ENCODE data around the gene SIPA1L2.
"Not testable (repeated sequence)": the region's sequence is repeated elsewhere in the genome, so short reads cannot be mapped to it uniquely, and the experiment has no call there.

SIPA1L2 gene

GRCh38 chr1:232613752-232614381 lies 16.1 kb downstream of the SIPA1L2 start:
- Histone ChIP-seq H3K27ac (peak overlapping the region; percentile 32), H3K9me3 (no peaks in the 10 kb centered on the region), H3K4me1 (ENCODE audit: control insufficient read depth in 1 of 2, insufficient read depth in 1 of 2, low read depth in 1 of 2, low read length in 1 of 2) (peaks cover 29 to 31% of the 10 kb centered on the region in 2 experiments), H3K36me3 (no peaks in the 10 kb centered on the region), H3K27me3 (no peaks in the 10 kb centered on the region), H3K4me3 (ENCODE audit: low read depth in 1 of 2, low read length in 1 of 2) (no peak overlapping the region)
- TF ChIP-seq, protein P1, sequence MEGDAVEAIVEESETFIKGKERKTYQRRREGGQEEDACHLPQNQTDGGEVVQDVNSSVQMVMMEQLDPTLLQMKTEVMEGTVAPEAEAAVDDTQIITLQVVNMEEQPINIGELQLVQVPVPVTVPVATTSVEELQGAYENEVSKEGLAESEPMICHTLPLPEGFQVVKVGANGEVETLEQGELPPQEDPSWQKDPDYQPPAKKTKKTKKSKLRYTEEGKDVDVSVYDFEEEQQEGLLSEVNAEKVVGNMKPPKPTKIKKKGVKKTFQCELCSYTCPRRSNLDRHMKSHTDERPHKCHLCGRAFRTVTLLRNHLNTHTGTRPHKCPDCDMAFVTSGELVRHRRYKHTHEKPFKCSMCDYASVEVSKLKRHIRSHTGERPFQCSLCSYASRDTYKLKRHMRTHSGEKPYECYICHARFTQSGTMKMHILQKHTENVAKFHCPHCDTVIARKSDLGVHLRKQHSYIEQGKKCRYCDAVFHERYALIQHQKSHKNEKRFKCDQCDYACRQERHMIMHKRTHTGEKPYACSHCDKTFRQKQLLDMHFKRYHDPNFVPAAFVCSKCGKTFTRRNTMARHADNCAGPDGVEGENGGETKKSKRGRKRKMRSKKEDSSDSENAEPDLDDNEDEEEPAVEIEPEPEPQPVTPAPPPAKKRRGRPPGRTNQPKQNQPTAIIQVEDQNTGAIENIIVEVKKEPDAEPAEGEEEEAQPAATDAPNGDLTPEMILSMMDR (IDR thresholded peaks at IDR 0.05), result no peak

- H3K4me3 ChIP-seq (ENCODE audit: low read depth in 1 of 2, low read length in 1 of 2); H3K27me3 ChIP-seq; H3K36me3 ChIP-seq; H3K9me3 ChIP-seq: not testable (repeated sequence)
- Histone ChIP-seq H3K27ac (peak overlapping the region; percentile 95), H3K4me1 (ENCODE audit: control insufficient read depth in 1 of 2, insufficient read depth in 1 of 2, low read depth in 1 of 2, low read length in 1 of 2) (peaks cover 39 to 42% of the 10 kb centered on the region in 2 experiments)
These were observed 17.1 kb downstream of the SIPA1L2 start for GRCh38 chr1:232612836-232613235.

- no peaks in the 10 kb centered on the region for H3K36me3 ChIP-seq
- no peaks in the 10 kb centered on the region for H3K27me3 ChIP-seq
- TF ChIP-seq, protein P1 (IDR thresholded peaks at IDR 0.05), result no peak
These were observed 18.1 kb downstream of the SIPA1L2 start for GRCh38 chr1:232611834-232612233.

DNA sequence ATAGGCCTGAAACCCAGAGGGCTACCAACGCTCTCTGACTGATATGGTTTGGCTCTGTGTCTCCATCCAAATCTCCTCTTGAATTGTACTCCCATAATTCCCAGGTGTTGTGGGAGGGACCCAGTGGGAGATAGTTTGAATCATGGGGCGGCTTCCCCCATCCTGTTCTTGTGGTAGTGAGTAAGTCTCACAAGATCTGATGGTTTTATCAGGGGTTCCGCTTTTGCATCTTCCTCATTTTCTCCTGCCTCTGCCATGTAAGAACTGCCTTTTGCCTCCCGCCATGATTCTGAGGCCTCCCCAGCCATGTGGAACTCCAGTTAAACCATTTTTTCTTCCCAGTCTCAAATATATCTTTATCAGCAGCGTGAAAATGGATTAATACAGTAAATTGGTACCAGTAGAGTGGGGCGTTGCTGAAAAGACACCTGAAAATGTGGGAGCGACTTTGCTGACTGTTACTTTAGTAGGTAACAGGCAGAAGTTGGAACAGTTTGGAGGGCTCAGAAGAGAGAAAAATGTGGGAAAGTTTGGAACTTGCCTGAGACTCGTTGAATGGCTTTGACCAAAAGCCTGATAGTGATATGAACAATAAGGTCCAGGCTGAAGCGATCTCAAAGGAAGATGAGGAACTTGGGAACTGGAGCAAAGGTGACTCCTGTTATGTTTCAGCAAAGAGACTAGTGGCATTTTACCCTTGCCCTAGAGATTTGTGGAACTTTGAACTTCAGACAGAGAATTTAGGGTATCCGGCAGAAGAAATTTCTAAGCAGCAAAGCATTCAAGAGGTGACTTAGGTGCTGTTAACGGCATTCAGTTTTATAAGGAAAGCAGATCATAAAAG lies 18.8 kb downstream of the SIPA1L2 start:
- TF ChIP-seq, protein P1 (IDR thresholded peaks at IDR 0.05), result peak; percentile 27
- not testable (repeated sequence) for H3K9me3 ChIP-seq, H3K27me3 ChIP-seq, H3K36me3 ChIP-seq
- peak overlapping the region; percentile 95 for H3K27ac ChIP-seq
- H3K4me3 ChIP-seq (ENCODE audit: low read depth in 1 of 2, low read length in 1 of 2), result peak overlapping the region in 1 of 2 experiments; percentile 26
- peaks cover 42 to 51% of the 10 kb centered on the region in 2 experiments for H3K4me1 ChIP-seq (ENCODE audit: control insufficient read depth in 1 of 2, insufficient read depth in 1 of 2, low read depth in 1 of 2, low read length in 1 of 2)

More at GRCh38 chr1:232611834-232612233, 18.1 kb downstream of the SIPA1L2 start:
- Histone ChIP-seq H3K4me3 (ENCODE audit: low read depth in 1 of 2, low read length in 1 of 2) (peak overlapping the region in 1 of 2 experiments; percentile 26), H3K9me3 (no peaks in the 10 kb centered on the region), H3K4me1 (ENCODE audit: control insufficient read depth in 1 of 2, insufficient read depth in 1 of 2, low read depth in 1 of 2, low read length in 1 of 2) (peaks cover 42 to 51% of the 10 kb centered on the region in 2 experiments), H3K27ac (peak overlapping the region; percentile 95)

- peak overlapping the region in 1 of 2 experiments; percentile 26 for H3K4me3 ChIP-seq (ENCODE audit: low read depth in 1 of 2, low read length in 1 of 2)
- no peaks in the 10 kb centered on the region for H3K9me3 ChIP-seq
- peak overlapping the region; percentile 95 for H3K27ac ChIP-seq
- H3K27me3 ChIP-seq, result no peaks in the 10 kb centered on the region
- peaks cover 42 to 51% of the 10 kb centered on the region in 2 experiments for H3K4me1 ChIP-seq (ENCODE audit: control insufficient read depth in 1 of 2, insufficient read depth in 1 of 2, low read depth in 1 of 2, low read length in 1 of 2)
- TF ChIP-seq, protein P1 (IDR thresholded peaks at IDR 0.05), result no peak
- no peaks in the 10 kb centered on the region for H3K36me3 ChIP-seq
These were observed 19.6 kb downstream of the SIPA1L2 start for GRCh38 chr1:232610192-232610901.
